HG02884 (cell line): Measurements from ENCODE around the gene DNAJA1.
"Not testable (repeated sequence)": the region's sequence is repeated elsewhere in the genome, so short reads cannot be mapped to it uniquely, and the experiment has no call there.

Experiments used
- ATAC-seq: cut with Tn5 transposase; IDR thresholded peaks from one replicate; pipeline ENCODE4 v1.9.1; 2021; ENCODE audit warnings: mild to moderate bottlenecking, moderate library complexity; ENCODE audit not compliant: unreplicated experiment

The DNAJA1 gene

GRCh38 chr9:33024966-33025571, at the start of gene DNAJA1:
Gene DNAJA1, plus strand, starts transcription at chr9:33025273. Its CDS starts 1,212 bp downstream, at chr9:33026485.
- peak; percentile 88 for ATAC-seq

DNA sequence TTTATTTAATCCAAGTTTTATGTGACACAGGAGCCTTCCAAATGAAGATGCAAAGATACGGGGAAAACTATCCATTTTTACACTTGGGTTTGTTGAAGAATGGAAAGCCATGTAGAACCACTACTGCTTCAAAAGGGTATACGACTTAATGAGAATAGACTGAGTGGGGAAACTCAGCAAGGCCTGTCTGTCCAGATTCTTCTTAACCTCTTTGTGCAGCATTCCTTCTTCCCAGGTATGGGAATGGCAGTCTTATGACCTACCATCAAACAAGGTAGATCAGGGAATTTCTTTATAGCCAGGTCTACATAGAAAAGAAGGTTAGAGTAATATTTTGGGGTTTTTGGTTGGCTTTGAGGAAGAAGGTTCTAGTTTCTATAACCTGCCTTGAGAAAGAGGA, 47.0 kb upstream of the DNAJA1 start:
- no peak for ATAC-seq

DNA sequence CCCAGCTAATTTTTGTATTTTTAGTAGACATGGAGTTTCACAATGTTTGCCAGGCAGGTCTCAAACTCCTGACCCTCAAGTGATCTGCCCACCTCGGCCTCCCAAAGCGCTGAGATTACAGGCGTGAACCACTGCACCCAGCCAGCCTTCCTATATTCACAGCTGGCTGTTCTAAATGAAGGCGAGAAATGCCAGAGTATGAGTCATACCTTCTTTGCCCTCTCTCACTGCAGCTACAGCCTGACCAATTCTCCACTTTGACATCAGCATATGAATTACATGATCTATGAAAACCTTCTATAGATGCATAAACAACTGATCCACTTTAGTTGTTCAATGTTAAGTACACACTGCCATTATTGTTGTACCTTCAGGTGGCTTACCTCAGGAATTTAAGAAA, 38.1 kb upstream of the DNAJA1 start:
- no peak for ATAC-seq

DNA sequence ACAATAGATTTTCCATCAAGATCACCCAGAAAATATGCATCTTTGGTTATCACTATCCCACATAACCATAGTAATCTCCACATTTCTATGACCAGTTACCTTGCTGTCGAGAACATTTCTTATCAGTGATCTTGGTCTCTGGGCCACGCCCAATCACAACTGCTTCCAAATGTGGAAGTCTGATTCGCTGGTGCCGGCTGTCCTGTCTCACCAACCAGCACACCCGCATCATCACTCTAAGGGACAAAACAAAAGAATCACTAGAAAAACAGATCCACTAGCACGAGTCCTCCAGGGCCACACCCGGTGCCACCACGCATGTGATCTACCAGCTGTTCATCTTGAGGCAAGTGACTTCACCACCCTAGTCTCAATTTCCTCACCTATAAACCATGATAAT, 35.4 kb upstream of the DNAJA1 start:
- no peak for ATAC-seq

DNA sequence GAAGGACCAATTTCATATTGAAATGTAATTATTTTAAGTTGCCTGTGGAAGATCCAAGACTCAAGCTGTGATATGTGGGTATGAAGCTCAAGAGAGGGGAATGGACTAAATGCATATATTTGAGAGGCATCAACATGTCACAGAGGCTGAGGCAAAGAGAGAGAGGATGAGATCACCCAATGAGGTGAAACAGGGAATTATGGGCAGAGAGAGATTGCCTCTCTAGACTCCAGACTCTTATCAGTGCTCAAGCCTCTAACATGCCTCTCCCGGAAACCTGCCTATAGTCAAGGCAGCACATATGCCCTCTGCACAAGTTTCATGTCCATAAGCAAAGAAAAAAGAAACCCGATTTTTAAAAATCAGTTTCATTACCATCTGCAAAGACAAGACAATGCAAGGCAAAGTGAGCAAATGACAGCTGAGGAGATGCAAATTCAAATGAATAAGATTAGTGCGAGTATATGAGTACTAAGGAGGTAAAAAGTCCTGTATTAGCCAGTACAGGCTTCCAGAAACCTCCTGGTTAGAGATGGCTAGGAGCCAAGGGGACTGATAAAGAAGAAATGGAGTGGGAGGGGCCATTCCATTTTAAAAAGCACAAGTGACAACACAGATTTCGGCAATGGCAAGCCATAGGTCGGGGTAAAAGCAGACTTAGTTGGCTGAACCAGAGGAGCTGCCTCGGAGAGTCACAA, 33.0 kb upstream of the DNAJA1 start:
- no peak for ATAC-seq

GRCh38 chr9:32992595-32993238, 32.4 kb upstream of the DNAJA1 start:
- ATAC-seq: no peak

DNA sequence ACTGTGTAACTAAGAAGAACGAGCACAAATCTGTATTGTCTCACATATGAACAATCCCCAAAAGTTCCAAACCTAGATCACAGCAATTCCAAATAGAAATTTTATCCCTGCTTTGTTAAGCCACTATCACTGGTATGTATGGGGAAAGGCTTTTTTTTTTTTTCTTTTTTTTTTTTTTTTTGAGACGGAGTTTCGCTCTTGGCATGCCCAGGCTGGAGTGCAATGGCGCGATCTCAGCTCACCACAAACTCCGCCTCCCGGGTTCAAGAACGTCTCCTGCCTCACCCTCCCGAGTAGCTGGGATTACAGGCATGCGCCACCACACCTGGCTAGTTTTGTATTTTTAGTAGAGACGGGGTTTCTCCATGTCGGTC, 24.4 kb upstream of the DNAJA1 start:
- not testable (repeated sequence) for ATAC-seq

GRCh38 chr9:33005335-33005734, 19.7 kb upstream of the DNAJA1 start:
- not testable (repeated sequence) for ATAC-seq

GRCh38 chr9:33007755-33008154, 17.3 kb upstream of the DNAJA1 start:
- no peak for ATAC-seq

DNA sequence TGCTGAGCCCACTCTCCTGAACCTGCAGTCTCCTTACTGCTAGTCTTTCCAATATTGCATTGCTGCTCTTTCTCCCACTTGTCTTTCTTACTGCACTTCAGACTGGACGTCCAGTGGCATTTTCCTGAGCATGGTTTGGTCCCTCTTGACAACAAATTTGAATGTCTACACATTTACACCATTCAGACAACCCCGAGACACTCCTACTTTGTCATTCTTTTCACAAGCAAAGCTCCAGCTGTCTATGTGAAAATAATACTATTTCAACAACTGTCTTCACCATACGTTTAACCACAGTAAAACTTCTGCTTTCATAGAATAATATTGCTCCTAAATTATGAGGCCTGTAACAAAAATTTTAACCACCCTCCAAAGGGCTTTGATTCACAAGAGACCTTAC, 13.2 kb upstream of the DNAJA1 start:
- no peak for ATAC-seq

GRCh38 chr9:33012328-33013069, 12.6 kb upstream of the DNAJA1 start:
- no peak for ATAC-seq

- no peak for ATAC-seq
Observed at GRCh38 chr9:33013962-33014664, 11.0 kb upstream of the DNAJA1 start.

DNA sequence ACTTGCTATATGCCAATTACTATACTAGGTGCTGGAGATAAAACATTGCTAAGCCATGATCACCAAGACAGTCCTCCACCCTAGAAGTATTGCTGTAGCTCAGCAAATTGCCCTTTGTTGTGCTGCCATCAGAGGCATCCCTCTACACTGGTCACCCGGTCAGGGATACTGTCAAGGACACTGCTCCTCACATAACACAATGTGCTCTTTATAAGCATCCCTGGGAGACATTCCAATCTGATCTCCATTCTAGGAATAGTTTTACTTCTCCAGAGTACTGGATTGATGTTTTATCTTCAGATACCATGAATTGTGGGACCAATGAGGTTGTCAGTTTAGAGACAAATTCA, 10.4 kb upstream of the DNAJA1 start:
- ATAC-seq: no peak

DNA sequence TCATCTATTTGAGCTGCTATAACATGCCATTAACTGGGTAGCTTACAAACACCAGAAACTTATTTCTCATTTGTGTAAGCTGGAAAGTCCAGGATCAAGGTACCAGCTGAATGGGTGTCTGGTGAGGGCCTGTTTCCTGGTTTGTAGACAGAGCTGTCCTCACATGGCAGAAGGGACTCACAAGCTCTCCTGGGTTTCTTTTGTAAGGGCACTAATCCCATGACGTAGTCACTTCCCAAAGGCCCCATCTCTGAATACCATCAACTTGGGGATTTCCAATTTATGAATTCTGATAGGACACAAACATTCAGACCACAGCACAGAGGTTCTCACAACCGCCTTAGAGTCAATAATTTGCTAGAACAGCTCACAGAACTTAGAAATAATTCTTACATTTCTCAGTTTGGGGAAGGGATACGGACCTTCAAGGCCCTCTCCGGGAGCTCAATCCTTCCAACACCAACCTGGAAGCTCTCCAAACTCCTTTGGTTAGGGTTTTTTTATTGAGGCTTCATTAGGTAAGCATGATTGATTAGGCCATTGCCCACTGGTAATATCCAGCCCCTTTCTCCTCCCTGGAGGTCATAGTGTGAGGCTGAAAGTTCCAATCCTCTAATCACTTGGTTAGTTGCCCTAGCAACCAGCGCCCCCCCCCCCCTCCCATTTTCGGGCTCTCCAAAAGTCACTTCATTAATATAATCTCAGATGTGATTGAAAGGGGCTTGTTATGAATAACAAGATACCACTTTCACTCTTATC, 7.6 kb upstream of the DNAJA1 start:
- no peak for ATAC-seq

- ATAC-seq: no peak
Observed at GRCh38 chr9:33019797-33020196, 5.3 kb upstream of the DNAJA1 start.

- no peak for ATAC-seq
Observed at GRCh38 chr9:33022303-33022702, 2.8 kb upstream of the DNAJA1 start.

- ATAC-seq: no peak
Observed at GRCh38 chr9:33022755-33023154, 2.3 kb upstream of the DNAJA1 start.

GRCh38 chr9:33023661-33024060, 1.4 kb upstream of the DNAJA1 start:
- ATAC-seq: no peak

GRCh38 chr9:33024126-33024965, 727 bp upstream of the DNAJA1 start:
- no peak for ATAC-seq
